Measurements from ENCODE around the gene MADD. TPM values are rescaled to one million over a fixed set of nuclear protein-coding genes. Genes with fewer than 3 reads are reported as not detected.
"Not testable (repeated sequence)": the region's sequence is repeated elsewhere in the genome, so short reads cannot be mapped to it uniquely, and the experiment has no call there.

MADD gene
- total RNA-seq, 2 experiments from 2014 or later: 161 to 178 TPM

GRCh38 chr11:47332791-47333525, 63.0 kb downstream of the MADD start:
- no peak overlapping the region for H3K27ac Mint-ChIP-seq
- peaks cover 24% of the 10 kb centered on the region for H3K36me3 Mint-ChIP-seq (ENCODE audit: low read depth)

GRCh38 chr11:47333526-47333845, 63.6 kb downstream of the MADD start:
- peaks cover 18% of the 10 kb centered on the region for H3K36me3 Mint-ChIP-seq (ENCODE audit: low read depth)
- Histone ChIP-seq H3K27me3 (ENCODE audit: control insufficient read depth in 1 of 2, insufficient read depth in 2 of 2, low read length in 2 of 2) (no peaks in the 10 kb centered on the region), H3K4me3 (ENCODE audit: low read length) (no peak overlapping the region), H3K36me3 (ENCODE audit: insufficient read depth, low read length) (peaks cover 19% of the 10 kb centered on the region), H3K4me1 (ENCODE audit: insufficient read depth, low read length) (no peaks in the 10 kb centered on the region), H3K9me3 (ENCODE audit: control insufficient read depth in 1 of 2, insufficient read depth in 1 of 2, low read length in 2 of 2) (no peaks in the 10 kb centered on the region), H3K27ac (ENCODE audit: low read depth in 1 of 2, low read length in 2 of 2) (no peak overlapping the region)
- POLR2A ChIA-PET: no interaction called here
- no peak for DNase-seq
- H3K27me3 Mint-ChIP-seq: no peaks in the 10 kb centered on the region
- no peak overlapping the region for H3K4me3 Mint-ChIP-seq
- TF ChIP-seq CTCF (IDR thresholded peaks at IDR 0.05): no peak
- ATAC-seq (ENCODE audit: poor library complexity): no peak
- CTCF ChIA-PET: no interaction called here
- intact Hi-C loops (cut with DNase I, micrococcal nuclease): no loop called here
- H3K4me1 Mint-ChIP-seq (ENCODE audit: low read depth): no peaks in the 10 kb centered on the region
- H3K27ac Mint-ChIP-seq: no peak overlapping the region
- H3K9me3 Mint-ChIP-seq: no peaks in the 10 kb centered on the region

More at GRCh38 chr11:47332791-47333525, 63.0 kb downstream of the MADD start:
- Histone ChIP-seq H3K36me3 (ENCODE audit: insufficient read depth, low read length) (peaks cover 24% of the 10 kb centered on the region), H3K27ac (ENCODE audit: low read depth in 1 of 2, low read length in 2 of 2) (no peak overlapping the region), H3K4me1 (ENCODE audit: insufficient read depth, low read length) (no peaks in the 10 kb centered on the region), H3K27me3 (ENCODE audit: control insufficient read depth in 1 of 2, insufficient read depth in 2 of 2, low read length in 2 of 2) (no peaks in the 10 kb centered on the region), H3K4me3 (ENCODE audit: low read length) (no peak overlapping the region), H3K9me3 (ENCODE audit: control insufficient read depth in 1 of 2, insufficient read depth in 1 of 2, low read length in 2 of 2) (no peaks in the 10 kb centered on the region)
- ChIA-PET POLR2A (no interaction called here), CTCF (no interaction called here)
- TF ChIP-seq CTCF (IDR thresholded peaks at IDR 0.05): no peak
- Mint-ChIP-seq H3K27me3 (no peaks in the 10 kb centered on the region), H3K4me3 (no peak overlapping the region), H3K9me3 (no peaks in the 10 kb centered on the region), H3K4me1 (ENCODE audit: low read depth) (no peaks in the 10 kb centered on the region)
- ATAC-seq (ENCODE audit: poor library complexity) (no peak), DNase-seq (no peak)
- intact Hi-C loops (cut with DNase I, micrococcal nuclease): no loop called here

GRCh38 chr11:47333886-47334443, 64.0 kb downstream of the MADD start:
- POLR2A ChIA-PET: no interaction called here
- Histone ChIP-seq H3K4me1 (ENCODE audit: insufficient read depth, low read length) (no peaks in the 10 kb centered on the region), H3K36me3 (ENCODE audit: insufficient read depth, low read length) (peaks cover 14% of the 10 kb centered on the region), H3K27ac (ENCODE audit: low read depth in 1 of 2, low read length in 2 of 2) (no peak overlapping the region), H3K27me3 (ENCODE audit: control insufficient read depth in 1 of 2, insufficient read depth in 2 of 2, low read length in 2 of 2) (no peaks in the 10 kb centered on the region), H3K4me3 (ENCODE audit: low read length) (no peak overlapping the region), H3K9me3 (ENCODE audit: control insufficient read depth in 1 of 2, insufficient read depth in 1 of 2, low read length in 2 of 2) (no peaks in the 10 kb centered on the region)
- H3K27ac Mint-ChIP-seq: no peak overlapping the region
- H3K36me3 Mint-ChIP-seq (ENCODE audit: low read depth): peaks cover 14% of the 10 kb centered on the region
- CTCF ChIA-PET: no interaction called here
- intact Hi-C loops (cut with DNase I, micrococcal nuclease): no loop called here
- no peak for ATAC-seq (ENCODE audit: poor library complexity)
- TF ChIP-seq CTCF (IDR thresholded peaks at IDR 0.05): no peak
- no peak for DNase-seq
- H3K4me3 Mint-ChIP-seq: no peak overlapping the region
- no peaks in the 10 kb centered on the region for H3K9me3 Mint-ChIP-seq
- no peaks in the 10 kb centered on the region for H3K4me1 Mint-ChIP-seq (ENCODE audit: low read depth)
- H3K27me3 Mint-ChIP-seq: no peaks in the 10 kb centered on the region

- ATAC-seq (ENCODE audit: poor library complexity); H3K36me3 Mint-ChIP-seq (ENCODE audit: low read depth); POLR2A ChIA-PET; H3K9me3 Mint-ChIP-seq; intact Hi-C loops (cut with DNase I, micrococcal nuclease); DNase-seq; H3K36me3 ChIP-seq (ENCODE audit: insufficient read depth, low read length); H3K4me3 Mint-ChIP-seq; H3K4me3 ChIP-seq (ENCODE audit: low read length); H3K27me3 Mint-ChIP-seq; H3K4me1 Mint-ChIP-seq (ENCODE audit: low read depth); H3K27ac ChIP-seq (ENCODE audit: low read depth in 1 of 2, low read length in 2 of 2); H3K4me1 ChIP-seq (ENCODE audit: insufficient read depth, low read length); H3K27ac Mint-ChIP-seq; CTCF ChIA-PET; H3K9me3 ChIP-seq (ENCODE audit: control insufficient read depth in 1 of 2, insufficient read depth in 1 of 2, low read length in 2 of 2); H3K27me3 ChIP-seq (ENCODE audit: control insufficient read depth in 1 of 2, insufficient read depth in 2 of 2, low read length in 2 of 2): not testable (repeated sequence)
Measured at GRCh38 chr11:47334699-47335411, 64.9 kb downstream of the MADD start.
